Spleen (tissue), 11 donors: ENCODE measurements around the gene ALG13. TPM values are rescaled to one million over a fixed set of nuclear protein-coding genes. Genes with fewer than 3 reads are reported as not detected.
"Not testable (repeated sequence)": the region's sequence is repeated elsewhere in the genome, so short reads cannot be mapped to it uniquely, and the experiment has no call there.

Source experiments
- DNase-seq: peaks from one replicate; pipeline ENCODE4 v3.0.0-alpha.2; 2020
- H3K27ac ChIP-seq, 8 donors: fragments of 200-600 bp; sonication (generic) in 7 of 8; 1 replicate in 4 of 8; 2 replicates in 4 of 8; pipeline versions ENCODE4 v1.5.0 to v1.8.0; 2016 to 2021; ENCODE audit warnings: inconsistent platforms in 4 of 8, mild to moderate bottlenecking in 4 of 8, moderate library complexity in 1 of 8
- H3K27me3 ChIP-seq, 7 donors: fragments of 200-600 bp; sonication (generic) in 6 of 7; replicated peaks in 1 of 7; 1 replicate in 4 of 7; 2 replicates in 3 of 7; pipeline versions ENCODE4 v1.5.0 to v1.8.0; 2016 to 2021; ENCODE audit warnings: inconsistent platforms in 3 of 7, mild to moderate bottlenecking in 1 of 7
- H3K36me3 ChIP-seq, 6 donors: fragments of 200-600 bp; sonication (generic) in 5 of 6; 1 replicate in 4 of 6; 2 replicates in 2 of 6; pipeline versions ENCODE4 v1.5.0 to v1.8.0; 2016 to 2021; ENCODE audit warnings: inconsistent platforms in 2 of 6
- H3K4me1 ChIP-seq, 6 donors: fragments of 200-600 bp; sonication (generic) in 5 of 6; 1 replicate in 3 of 6; 2 replicates in 3 of 6; pipeline versions ENCODE4 v1.5.0 to v1.8.0; 2016 to 2021; ENCODE audit warnings: inconsistent platforms in 3 of 6
- H3K4me3 ChIP-seq, 8 donors: fragments of 200-600 bp; sonication (generic) in 7 of 8; 1 replicate in 4 of 8; 2 replicates in 4 of 8; pipeline versions ENCODE4 v1.5.0 to v1.8.0; 2016 to 2021; ENCODE audit warnings: inconsistent platforms in 4 of 8, mild to moderate bottlenecking in 4 of 8, moderate library complexity in 2 of 8
- H3K9me3 ChIP-seq, 8 donors: fragments of 200-600 bp; sonication (generic) in 7 of 8; 1 replicate in 4 of 8; 2 replicates in 4 of 8; pipeline versions ENCODE4 v1.5.0 to v1.8.0; 2016 to 2021; ENCODE audit warnings: inconsistent platforms in 4 of 8
- CTCF ChIP-seq, 11 experiments: fragments of 200-600 bp in 7 of 11; fragments of 450-650 bp in 4 of 11; sonication (generic) in 4 of 11; IDR thresholded peaks in 8 of 11; conservative IDR thresholded peaks in 3 of 11; 1 replicate in 7 of 11; 2 replicates in 4 of 11; pipeline versions ENCODE4 v1.4.0 to v1.8.0; 2016 to 2021; ENCODE audit warnings: antibody characterized with exemption in 11 of 11, inconsistent platforms in 4 of 11, mild to moderate bottlenecking in 1 of 11
- POLR2A ChIP-seq, 3 donors: fragments of 450-650 bp; IDR thresholded peaks; one replicate each; pipeline ENCODE4 v1.5.1; 2017; ENCODE audit warnings: antibody characterized with exemption in 3 of 3, mild to moderate bottlenecking in 1 of 3
- POLR2AphosphoS5 ChIP-seq, 3 donors: sonication (generic); formaldehyde crosslinking; IDR thresholded peaks; one replicate each; pipeline ENCODE4 v1.5.1; 2017; ENCODE audit warnings: antibody characterized with exemption in 3 of 3
- WGBS, 5 donors: extraction: QIAGEN DNeasy Blood & Tissue Kit in 3 of 5; methylation state at CpG; one replicate each; pipeline versions ENCODE4 v1.1.5 to v1.1.7; 2013 to 2018; 5-methylcytosine and 5-hydroxymethylcytosine counted together
- intact Hi-C: fragments of 100-400 bp; cut with DNase I; formaldehyde crosslinking; loops from one replicate; pipeline ENCODE4 v1.15.0; 2023; ENCODE audit warnings: low total_unique reads
- polyA plus RNA-seq, 3 donors: library from polyadenylated mRNA; stranded (reverse); fragments of 200-250 nt; gene quantifications; one replicate each; pipeline ENCODE4 v1.2.1, GENCODE V29; 2013
- small RNA-seq, 4 donors: library from RNA; depleted of rRNA; stranded (forward); fragments of <200 nt; gene quantifications; one replicate each; pipeline ENCODE3, GENCODE V24; 2016
- total RNA-seq, 7 donors: library from RNA; depleted of rRNA in 3 of 7; stranded (reverse); fragments of >200 nt in 3 of 7; fragmentation: NEBNext Ultra II Directional in 4 of 7; extraction: Animal tissue kit (Norgen Biotek cat#: 25700) in 4 of 7; gene quantifications; one replicate each; pipeline versions ENCODE4 v1.1.0 to v1.2.1, GENCODE V29; 2016 to 2021
- donor health status: healthy with polysubstance abuse.
- donor health status: DM: no; HTN: no; CAD: no; lungs with moderate emphysema.
- donor health status: DM: no; HTN: no; CAD: no.
- donor health status: Bipolar disorder and iron deficiency.
- donor health status: healthy.
- donor health status: DM: no; HTN: no; CAD: no.
- donor health status: DM: yes; HTN: yes; CAD: no.

Gene ALG13
- total and polyA plus RNA-seq, 10 donors = 26.9 to 131 (median 75.9) TPM

GRCh38 chrX:111778591-111778990 is 97.6 kb downstream of the ALG13 start:
- intact Hi-C loops = no loop called here
- WGBS, 5 donors = 80 to 100% (median 94%) methylated on average over 1 of the region's 1 CpG

GRCh38 chrX:111779582-111779981 is 98.6 kb downstream of the ALG13 start:
- intact Hi-C loops = no loop called here
- no peak for TF ChIP-seq POLR2A (IDR thresholded peaks at IDR 0.05)
- no peak for TF ChIP-seq CTCF (IDR thresholded peaks at IDR 0.05 in 8 of 11, conservative IDR thresholded peaks at IDR 0.05 in 3 of 11)
- no peak for TF ChIP-seq POLR2AphosphoS5 (IDR thresholded peaks at IDR 0.05)
- no peak for DNase-seq
- Histone ChIP-seq H3K36me3 (no peaks in the 10 kb centered on the region), H3K4me1 (no peaks in the 10 kb centered on the region), H3K4me3 (no peak overlapping the region), H3K9me3 (peaks cover 0 to 4% (median 0%) of the 10 kb centered on the region in 8 donors), H3K27ac (no peak overlapping the region), H3K27me3 (peaks cover 0 to 7% (median 0%) of the 10 kb centered on the region in 7 donors)

More at GRCh38 chrX:111778591-111778990, 97.6 kb downstream of the ALG13 start:
- H3K27me3 ChIP-seq = peaks cover 0 to 7% (median 0%) of the 10 kb centered on the region in 7 donors
- DNase-seq = no peak
- no peaks in the 10 kb centered on the region for H3K36me3 ChIP-seq
- H3K9me3 ChIP-seq = no peaks in the 10 kb centered on the region
- H3K4me1 ChIP-seq = no peaks in the 10 kb centered on the region
- TF ChIP-seq POLR2A (IDR thresholded peaks at IDR 0.05) = no peak
- TF ChIP-seq POLR2AphosphoS5 (IDR thresholded peaks at IDR 0.05) = no peak
- TF ChIP-seq CTCF (IDR thresholded peaks at IDR 0.05 in 8 of 11, conservative IDR thresholded peaks at IDR 0.05 in 3 of 11) = no peak
- H3K27ac ChIP-seq = no peak overlapping the region
- H3K4me3 ChIP-seq = no peak overlapping the region

GRCh38 chrX:111784667-111785066 is 103.7 kb downstream of the ALG13 start:
- Histone ChIP-seq H3K4me1 (no peaks in the 10 kb centered on the region), H3K9me3 (peaks cover 0 to 39% (median 26%) of the 10 kb centered on the region in 8 donors), H3K27ac (no peak overlapping the region), H3K27me3 (peaks cover 0 to 7% (median 0%) of the 10 kb centered on the region in 7 donors), H3K4me3 (no peak overlapping the region), H3K36me3 (no peaks in the 10 kb centered on the region)
- DNase-seq = no peak
- intact Hi-C loops = no loop called here
- 69 to 88% (median 79%) methylated on average over 3 to 7 of the region's 7 CpGs for WGBS, 5 donors
- TF ChIP-seq POLR2AphosphoS5 (IDR thresholded peaks at IDR 0.05) (no peak), POLR2A (IDR thresholded peaks at IDR 0.05) (no peak), CTCF (IDR thresholded peaks at IDR 0.05 in 8 of 11, conservative IDR thresholded peaks at IDR 0.05 in 3 of 11) (no peak)

GRCh38 chrX:111790054-111790453 is 109.1 kb downstream of the ALG13 start:
- H3K27ac ChIP-seq, H3K36me3 ChIP-seq, intact Hi-C loops, H3K4me1 ChIP-seq, H3K27me3 ChIP-seq, H3K4me3 ChIP-seq, DNase-seq: not testable (repeated sequence)
- WGBS, 5 donors = 81 to 100% (median 94%) methylated on average over 1 of the region's 1 CpG
- peaks cover 0 to 69% (median 47%) of the 10 kb centered on the region in 8 donors for H3K9me3 ChIP-seq

Small RNA genes within 50 kb of the gene (small RNA-seq; reads per million reads assigned to genes)
- gene RNA5SP512 = 0 reads per million in 4 donors

Other genes with a start within 250 kb of the ALG13 start
- gene SERTM2, start 169.5 kb upstream of the ALG13 start, total RNA-seq = 1 to 10 TPM in 4 of 7 donors, under 1 TPM in 3; 0.44 to 2.7 (median 1.0) TPM
- gene SERTM2, start 169.5 kb upstream of the ALG13 start, polyA plus RNA-seq = under 1 TPM; 0.24 to 0.45 (median 0.38) TPM
- gene TRPC5OS, start 195.0 kb downstream of the ALG13 start, total RNA-seq = not detected
- under 1 TPM in 1 of 3 donors, not detected in 2; 0.04 TPM for gene TRPC5OS, start 195.0 kb downstream of the ALG13 start, polyA plus RNA-seq